ENCODE measurements around the gene METTL6.
"Not testable (repeated sequence)": the region's sequence is repeated elsewhere in the genome, so short reads cannot be mapped to it uniquely, and the experiment has no call there.

The METTL6 gene

DNA sequence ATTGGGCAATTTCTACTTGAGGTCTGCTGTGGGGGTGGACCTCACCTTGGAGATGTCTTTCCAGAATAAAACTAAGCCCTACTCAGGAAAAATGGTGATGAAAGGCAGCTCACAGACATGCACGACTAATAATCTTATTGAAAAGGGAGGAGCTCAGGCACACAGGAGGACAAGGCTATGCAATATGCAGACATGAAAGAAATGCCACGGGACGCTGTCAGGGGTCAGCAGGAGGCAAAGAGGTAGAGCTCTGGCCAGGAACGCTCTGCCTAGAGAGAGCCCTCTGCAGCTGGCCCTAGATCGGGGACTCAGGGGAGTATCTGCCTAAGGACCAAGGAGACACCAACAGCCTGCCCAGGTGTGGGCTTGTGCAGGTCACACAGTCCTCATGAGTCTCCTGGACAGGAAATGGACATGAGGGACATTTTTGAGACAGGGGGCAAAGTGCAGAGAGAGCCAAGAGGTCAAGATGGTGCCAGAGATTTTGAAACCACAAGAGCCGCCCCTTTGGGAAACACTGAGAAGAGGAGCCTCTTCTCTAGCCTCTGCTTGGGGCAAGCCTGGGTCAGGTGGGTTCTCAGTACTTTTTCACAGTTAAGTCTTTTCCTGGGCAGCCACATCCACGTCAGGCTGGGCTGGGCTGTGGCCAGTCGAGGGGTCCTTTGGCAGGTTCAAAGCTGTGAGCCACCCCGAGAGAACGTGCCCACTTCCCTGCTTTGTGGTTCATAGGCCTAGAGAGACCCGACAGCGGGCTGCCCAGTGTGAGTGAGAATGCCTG, 23.3 kb upstream of the METTL6 start:
- DNase-seq: no peak

DNA sequence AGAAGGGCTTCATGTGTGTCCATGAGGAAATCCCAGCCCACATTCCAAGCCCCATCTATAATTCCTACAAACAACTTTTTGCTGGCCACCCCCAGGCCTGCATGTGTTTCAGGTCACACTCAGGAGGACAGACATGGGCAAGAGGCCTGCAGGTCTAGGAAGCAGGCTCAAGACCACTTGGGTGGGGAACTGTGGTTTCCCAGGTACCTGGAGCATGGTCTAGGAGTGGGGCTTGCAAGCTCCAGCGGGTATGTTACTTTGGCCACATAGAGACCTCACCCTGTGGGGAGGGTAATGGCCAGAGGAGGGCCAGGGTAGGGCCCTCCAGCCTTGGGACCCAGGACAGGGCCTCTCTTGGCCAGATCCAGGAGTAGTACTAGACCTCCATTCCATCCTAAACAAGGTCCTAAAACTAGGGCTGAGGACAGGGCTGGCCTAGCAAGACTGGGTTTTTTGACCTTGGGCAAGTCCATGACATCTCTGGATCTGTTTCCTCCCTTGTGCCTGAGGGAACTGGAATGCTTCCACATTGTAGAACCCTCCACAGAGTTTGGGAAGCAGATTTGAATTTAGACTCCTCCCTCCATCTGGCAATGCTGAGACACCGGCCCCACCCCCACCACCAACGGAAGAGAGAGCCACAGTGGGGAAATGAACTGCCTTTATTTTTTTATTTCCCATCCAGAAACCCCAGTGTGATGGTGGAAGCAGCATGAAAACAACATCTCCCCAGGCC, 22.3 kb upstream of the METTL6 start:
- no peak for DNase-seq

GRCh38 chr3:15443826-15444524, 16.6 kb upstream of the METTL6 start:
- no peak for DNase-seq

GRCh38 chr3:15440891-15441290, 13.5 kb upstream of the METTL6 start:
- no peak for DNase-seq

DNA sequence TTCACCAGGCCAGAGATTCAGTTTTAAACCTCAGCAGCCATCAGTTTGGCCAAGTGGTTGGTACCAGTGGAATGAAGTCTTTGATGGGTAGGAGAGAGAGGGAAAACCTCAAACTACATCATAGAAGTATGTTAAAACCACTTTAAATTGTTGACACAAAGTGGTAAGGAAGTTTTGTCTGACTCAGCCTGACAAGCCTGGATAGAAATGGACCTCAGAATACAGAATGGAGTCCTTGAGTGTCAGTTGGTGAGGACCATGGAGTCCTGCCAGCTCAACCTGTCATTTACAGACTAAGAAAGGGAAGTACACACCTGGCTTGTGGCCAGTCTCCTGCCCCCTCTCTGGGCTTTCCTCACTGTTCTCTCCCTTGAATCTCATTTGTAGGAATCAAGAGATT, 12.1 kb upstream of the METTL6 start:
- DNase-seq: no peak

DNA sequence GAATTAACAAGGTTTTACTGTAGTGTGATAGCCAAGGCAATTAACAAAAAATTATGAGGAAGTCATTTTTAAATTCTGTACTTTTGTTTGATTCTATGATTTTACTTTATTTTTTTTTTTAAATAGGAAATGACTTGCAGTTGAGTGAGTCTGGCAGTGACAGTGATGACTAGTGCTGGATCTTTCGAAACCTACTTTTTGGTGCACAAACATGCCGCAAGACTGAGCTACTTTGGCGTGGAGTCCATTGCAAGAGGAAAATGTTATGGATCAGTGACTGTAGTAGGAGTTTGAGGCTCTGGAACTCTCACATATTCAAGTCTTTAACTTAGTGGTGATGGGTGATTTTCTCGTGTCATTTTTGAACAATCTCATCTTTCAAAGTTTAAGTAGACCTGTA, 11.6 kb upstream of the METTL6 start:
- no peak for DNase-seq

- DNase-seq: no peak
Measured at GRCh38 chr3:15436246-15436645, 8.9 kb upstream of the METTL6 start.

GRCh38 chr3:15434756-15435155, 7.4 kb upstream of the METTL6 start:
- DNase-seq: no peak

GRCh38 chr3:15433531-15433930, 6.2 kb upstream of the METTL6 start:
- no peak for DNase-seq

GRCh38 chr3:15431256-15431837, 4.0 kb upstream of the METTL6 start:
- DNase-seq: no peak

GRCh38 chr3:15430624-15431023, 3.3 kb upstream of the METTL6 start:
- no peak for DNase-seq

DNA sequence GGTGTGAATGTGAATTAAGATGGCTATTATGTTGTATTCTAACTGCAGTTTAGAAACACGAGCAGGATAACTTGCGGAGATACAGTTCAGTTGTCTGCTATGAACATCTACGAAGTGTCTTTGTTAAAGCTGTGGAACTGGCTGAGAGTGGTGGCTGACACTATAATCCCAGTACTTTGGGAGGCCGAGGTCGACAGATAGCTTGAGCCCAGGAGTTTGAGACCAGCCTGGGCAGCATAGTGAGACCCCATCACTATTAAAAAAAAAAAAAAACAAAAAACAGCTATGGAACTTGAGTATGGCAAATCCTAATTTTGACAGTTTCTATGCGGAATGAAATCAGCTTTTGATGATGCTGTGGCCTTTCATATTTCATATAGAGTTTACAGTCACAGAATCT, 1.7 kb upstream of the METTL6 start:
- no peak for DNase-seq

- DNase-seq: no peak
Measured at GRCh38 chr3:15428539-15428938, 1.2 kb upstream of the METTL6 start.

GRCh38 chr3:15427981-15428380, 637 bp upstream of the METTL6 start:
- DNase-seq: no peak

GRCh38 chr3:15426579-15427118, 695 bp downstream of the METTL6 start:
- no peak for DNase-seq

DNA sequence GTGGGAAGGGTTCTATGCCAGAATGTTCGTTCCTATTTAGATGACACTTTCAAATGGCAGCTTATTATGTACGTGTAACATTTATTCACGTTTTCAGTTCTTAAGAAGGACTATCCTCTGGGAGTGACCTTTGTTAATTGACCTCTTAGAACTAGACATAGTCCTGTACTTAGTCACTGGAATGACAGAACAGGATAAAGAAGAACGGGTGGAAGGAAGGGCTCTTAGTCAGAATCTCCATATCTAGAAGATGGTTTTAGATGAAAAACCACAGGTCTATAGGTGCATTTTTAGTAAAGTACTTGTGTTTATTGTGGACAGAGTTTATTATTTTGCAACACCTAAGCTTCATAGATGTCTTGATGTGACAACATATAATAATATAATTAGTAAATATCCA, 6.5 kb downstream of the METTL6 start:
- DNase-seq: no peak

DNA sequence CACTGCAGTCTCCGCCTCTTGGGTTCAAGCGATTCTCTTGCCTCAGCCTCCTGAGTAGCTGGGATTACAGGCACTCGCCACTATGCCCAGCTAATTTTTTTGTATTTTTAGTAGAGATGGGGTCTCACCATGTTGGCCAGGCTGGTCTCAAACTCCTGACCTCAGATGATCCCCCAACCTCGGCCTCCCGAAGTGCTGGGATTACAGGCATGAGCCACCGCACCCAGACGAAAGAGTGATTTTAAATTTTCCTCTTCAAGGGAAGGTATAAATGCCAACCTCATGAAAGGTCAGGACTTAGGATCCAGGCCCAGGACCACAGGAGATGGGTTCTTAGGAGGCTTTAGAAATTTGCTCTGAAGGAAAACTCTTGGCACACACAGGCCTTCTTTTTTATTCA, 16.4 kb downstream of the METTL6 start:
- not testable (repeated sequence) for DNase-seq

- DNase-seq: no peak
Measured at GRCh38 chr3:15409774-15410173, 17.6 kb downstream of the METTL6 start.

- no peak for DNase-seq
Measured at GRCh38 chr3:15409239-15409638, 18.1 kb downstream of the METTL6 start.

DNA sequence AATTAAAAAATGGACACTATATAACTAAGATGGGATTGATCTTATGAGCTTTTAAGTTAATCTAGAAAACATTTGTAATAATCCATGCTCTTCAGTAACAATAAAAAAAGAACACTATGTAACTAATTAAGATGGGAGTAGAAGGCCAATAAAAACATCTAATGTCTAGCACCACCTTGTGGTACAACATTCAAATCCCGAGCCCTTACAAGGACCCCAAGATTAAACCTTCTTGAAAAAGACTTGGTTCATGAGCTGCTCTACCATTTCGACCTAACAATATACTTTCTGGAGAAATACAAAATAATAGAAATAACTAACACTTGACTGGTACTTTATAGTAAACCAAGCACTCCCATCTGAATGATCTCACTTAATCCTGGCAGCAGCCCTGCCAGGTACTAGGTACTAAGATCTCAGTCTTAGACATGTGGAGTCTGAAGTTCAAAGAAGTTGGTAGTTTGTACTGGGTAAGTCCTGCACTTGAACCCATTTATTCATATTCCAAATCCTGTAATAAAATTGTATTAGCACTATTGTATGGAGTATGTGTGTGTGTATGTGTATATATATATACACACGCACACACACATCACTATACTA, 21.8 kb downstream of the METTL6 start:
- DNase-seq: peak; percentile 53

GRCh38 chr3:15404767-15405166, 22.6 kb downstream of the METTL6 start:
- DNase-seq: no peak

- DNase-seq: no peak
Measured at GRCh38 chr3:15403965-15404364, 23.4 kb downstream of the METTL6 start.

- no peak for DNase-seq
Measured at GRCh38 chr3:15403495-15403894, 23.8 kb downstream of the METTL6 start.

Measured in NCI-H2171 treated with DMSO at 0.1 percent for 48 hours (cell line).